H7 (cell line): ENCODE data around the gene FLYWCH1. TPM values are rescaled to one million over a fixed set of nuclear protein-coding genes. Genes with fewer than 3 reads are reported as not detected.
A peak's percentile ranks its signal among the peaks of the same experiment; 100 is the strongest.

ENCODE experiments used
- DNase-seq: peaks from one replicate; pipeline ENCODE4 v3.0.0; 2012
- H3K27me3 ChIP-seq: 2 replicates; pipeline ENCODE4 v1.6.0; 2011; ENCODE audit warnings: mild to moderate bottlenecking, low read length; ENCODE audit not compliant: control insufficient read depth, insufficient read depth
- H3K36me3 ChIP-seq: replicated peaks from 2 replicates; pipeline ENCODE4 v1.5.1; 2011; ENCODE audit warnings: low read length; ENCODE audit not compliant: control insufficient read depth, insufficient read depth
- H3K4me3 ChIP-seq: 2 replicates; pipeline ENCODE4 v1.5.1; 2011; ENCODE audit warnings: low read depth, mild to moderate bottlenecking, control low read depth, low read length, moderate library complexity; ENCODE audit not compliant: insufficient read depth
- total RNA-seq: library from RNA; depleted of rRNA; stranded (reverse); fragments of >200 nt; shearing (Covaris generic); gene quantifications from 2 replicates; pipeline ENCODE4 v1.2.3, GENCODE V29; 2014

FLYWCH1 gene
- total RNA-seq, 1 experiment from 2014 or later, result 22.7 TPM

- peak overlapping the region; percentile 89 for H3K4me3 ChIP-seq
- peaks cover 4% of the 10 kb centered on the region; the same call in 1 of the 2 replicates for H3K27me3 ChIP-seq
- DNase-seq, result no peak
- peaks cover 20% of the 10 kb centered on the region for H3K36me3 ChIP-seq
Observed at GRCh38 chr16:2970563-2970962, 58.8 kb downstream of the FLYWCH1 start.

DNA sequence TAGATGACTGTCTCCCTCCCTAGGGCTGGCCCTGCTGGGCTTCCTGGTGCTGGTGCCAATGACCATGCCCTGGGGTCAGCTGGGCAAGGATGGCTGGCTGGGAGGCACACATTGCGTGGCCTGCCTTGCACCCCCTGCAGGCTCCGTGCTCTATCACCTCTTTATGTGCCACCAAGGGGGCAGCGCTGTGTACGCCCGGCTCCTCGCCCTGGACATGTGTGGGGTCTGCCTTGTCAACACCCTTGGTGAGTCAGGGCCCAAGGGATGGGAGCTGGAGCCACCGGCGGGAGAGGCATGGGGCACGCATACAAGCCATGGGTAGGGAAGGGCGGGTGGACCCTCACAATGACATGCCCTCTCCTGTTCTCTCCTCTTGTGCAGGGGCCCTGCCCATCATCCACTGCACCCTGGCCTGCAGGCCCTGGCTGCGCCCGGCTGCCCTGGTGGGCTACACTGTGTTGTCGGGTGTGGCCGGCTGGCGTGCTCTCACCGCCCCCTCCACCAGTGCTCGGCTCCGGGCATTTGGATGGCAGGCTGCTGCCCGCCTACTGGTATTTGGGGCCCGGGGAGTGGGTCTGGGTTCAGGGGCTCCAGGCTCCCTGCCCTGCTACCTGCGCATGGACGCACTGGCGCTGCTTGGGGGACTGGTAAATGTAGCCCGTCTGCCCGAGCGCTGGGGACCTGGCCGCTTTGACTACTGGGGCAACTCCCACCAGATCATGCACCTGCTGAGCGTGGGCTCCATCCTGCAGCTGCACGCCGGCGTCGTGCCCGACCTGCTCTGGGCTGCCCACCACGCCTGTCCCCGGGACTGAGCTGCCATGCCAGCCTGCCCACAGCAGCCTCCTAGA lies 59.6 kb downstream of the FLYWCH1 start:
- DNase-seq, result no peak
- H3K4me3 ChIP-seq, result no peak overlapping the region
- peaks cover 25% of the 10 kb centered on the region for H3K36me3 ChIP-seq
- H3K27me3 ChIP-seq, result peaks cover 4% of the 10 kb centered on the region; the same call in 1 of the 2 replicates

DNA sequence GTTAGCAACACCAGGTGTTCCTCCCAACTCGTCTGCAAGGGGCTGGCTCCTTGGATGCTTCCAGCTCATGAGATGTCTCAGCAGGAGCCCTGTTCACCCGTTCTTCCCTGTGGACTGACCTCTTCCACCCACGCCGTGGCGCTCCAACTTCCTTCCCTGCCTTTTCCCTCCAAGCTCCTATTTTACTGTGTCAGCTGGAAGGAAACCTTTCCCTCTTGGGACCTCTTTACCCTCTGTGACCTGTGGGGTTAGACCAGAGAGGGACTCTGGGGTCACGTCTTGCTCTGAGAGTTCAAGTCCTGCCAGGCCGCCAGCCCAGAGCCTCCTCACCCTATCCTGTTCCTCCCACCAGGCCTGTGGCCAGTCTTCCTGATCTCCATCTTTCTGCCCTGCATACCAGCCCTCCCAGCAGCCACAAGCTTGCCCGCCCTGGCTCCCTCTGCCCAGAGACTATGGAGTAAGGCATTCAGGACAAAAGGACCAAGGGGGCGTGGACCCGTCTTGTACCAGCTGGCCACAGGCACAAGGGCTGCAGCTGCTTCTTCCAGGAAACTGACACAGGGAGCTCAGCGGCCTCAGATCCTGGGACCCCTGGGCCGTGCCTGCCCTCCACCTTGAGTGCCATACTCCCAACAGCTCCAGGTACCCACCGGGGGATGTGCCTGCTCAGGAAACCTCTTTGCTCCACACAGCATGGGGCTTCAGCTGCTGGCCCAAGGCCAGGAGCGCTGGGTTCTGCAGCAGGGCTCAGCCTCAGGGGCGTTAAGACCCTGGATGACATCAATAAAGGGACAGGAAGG lies 60.5 kb downstream of the FLYWCH1 start:
- no peak for DNase-seq
- H3K4me3 ChIP-seq, result no peak overlapping the region
- peaks cover 4% of the 10 kb centered on the region; the same call in 1 of the 2 replicates for H3K27me3 ChIP-seq
- peaks cover 30% of the 10 kb centered on the region for H3K36me3 ChIP-seq

DNA sequence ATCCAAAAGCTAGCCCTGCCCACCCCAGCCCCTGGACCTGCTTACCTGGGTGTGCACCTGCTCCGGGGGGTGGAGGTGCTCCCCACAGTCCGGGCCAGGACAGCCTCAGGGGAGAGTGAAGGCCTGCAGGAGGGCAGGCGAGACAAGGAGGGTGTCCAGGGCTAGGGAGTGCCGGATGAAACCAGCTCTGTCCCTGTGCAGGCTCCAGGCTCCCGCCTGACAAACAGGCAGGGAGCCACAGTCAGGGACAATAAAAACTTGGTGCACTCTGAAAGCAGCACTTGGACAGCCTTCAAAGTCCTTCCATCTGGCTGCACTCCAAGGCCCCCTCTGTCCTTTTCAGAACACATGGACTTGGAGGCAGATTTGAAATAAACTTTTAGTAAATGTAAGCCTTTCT lies 61.4 kb downstream of the FLYWCH1 start:
- no peak overlapping the region for H3K4me3 ChIP-seq
- H3K27me3 ChIP-seq, result 0 out of 2 replicates have a peak, but pooled peaks cover under 1% of the 10 kb centered on the region
- peaks cover 33% of the 10 kb centered on the region for H3K36me3 ChIP-seq
- no peak for DNase-seq

- Histone ChIP-seq H3K36me3 (peaks cover 35% of the 10 kb centered on the region), H3K27me3 (no peaks in the 10 kb centered on the region), H3K4me3 (no peak overlapping the region)
- no peak for DNase-seq
Observed at GRCh38 chr16:2973605-2974318, 62.0 kb downstream of the FLYWCH1 start.

GRCh38 chr16:2974319-2975056 lies 62.8 kb downstream of the FLYWCH1 start:
- DNase-seq, result no peak
- no peak overlapping the region for H3K4me3 ChIP-seq
- no peaks in the 10 kb centered on the region for H3K27me3 ChIP-seq
- peaks cover 36% of the 10 kb centered on the region for H3K36me3 ChIP-seq

GRCh38 chr16:2975161-2975795 lies 63.5 kb downstream of the FLYWCH1 start:
- Histone ChIP-seq H3K36me3 (peaks cover 36% of the 10 kb centered on the region), H3K27me3 (no peaks in the 10 kb centered on the region), H3K4me3 (no peak overlapping the region)
- DNase-seq, result no peak

GRCh38 chr16:2976201-2976600 lies 64.5 kb downstream of the FLYWCH1 start:
- Histone ChIP-seq H3K4me3 (no peak overlapping the region), H3K36me3 (peaks cover 36% of the 10 kb centered on the region), H3K27me3 (no peaks in the 10 kb centered on the region)
- DNase-seq, result no peak

DNA sequence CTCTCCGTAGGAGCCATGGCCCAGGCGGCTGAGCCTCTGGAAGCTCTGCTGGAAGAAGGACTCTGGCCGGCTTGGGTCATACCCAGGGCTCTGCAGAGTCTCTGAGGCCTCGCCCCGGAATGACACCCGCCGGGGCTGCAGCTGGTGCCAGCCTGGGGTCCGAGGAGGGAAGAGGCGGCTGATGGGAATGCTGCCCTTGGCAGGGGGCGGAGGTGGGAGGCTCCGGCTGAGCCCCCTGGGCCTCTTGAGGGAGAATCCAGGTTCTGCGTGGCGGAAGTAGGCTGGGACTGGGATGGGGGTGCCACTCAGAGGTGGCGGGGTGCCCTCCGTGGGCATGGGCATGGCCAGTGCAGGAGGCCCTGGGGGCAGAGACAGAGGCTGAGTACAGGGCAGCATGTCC lies 64.9 kb downstream of the FLYWCH1 start:
- Histone ChIP-seq H3K27me3 (no peaks in the 10 kb centered on the region), H3K36me3 (peaks cover 36% of the 10 kb centered on the region), H3K4me3 (no peak overlapping the region)
- no peak for DNase-seq

DNA sequence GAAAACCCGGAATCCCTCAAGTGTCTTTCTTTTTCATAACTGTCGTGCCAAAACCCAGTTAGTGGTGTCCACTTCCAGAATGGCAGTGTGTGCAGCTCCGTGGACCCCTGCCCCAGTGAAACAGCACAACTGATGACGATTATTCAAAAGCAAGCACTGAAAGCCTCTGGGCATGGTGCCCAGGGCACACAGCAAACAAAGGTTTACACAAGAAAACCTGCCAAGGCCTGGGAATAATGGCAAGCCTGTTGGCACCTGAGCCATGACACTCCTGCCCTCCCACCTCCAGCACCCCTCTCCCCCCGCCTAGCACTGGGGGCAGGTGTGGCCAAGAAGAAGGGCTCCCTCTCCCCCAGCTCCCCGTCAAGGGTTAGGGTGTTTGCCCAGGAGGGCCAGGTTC lies 65.7 kb downstream of the FLYWCH1 start:
- no peak overlapping the region for H3K4me3 ChIP-seq
- no peak for DNase-seq
- H3K27me3 ChIP-seq, result no peaks in the 10 kb centered on the region
- peaks cover 34% of the 10 kb centered on the region for H3K36me3 ChIP-seq

DNA sequence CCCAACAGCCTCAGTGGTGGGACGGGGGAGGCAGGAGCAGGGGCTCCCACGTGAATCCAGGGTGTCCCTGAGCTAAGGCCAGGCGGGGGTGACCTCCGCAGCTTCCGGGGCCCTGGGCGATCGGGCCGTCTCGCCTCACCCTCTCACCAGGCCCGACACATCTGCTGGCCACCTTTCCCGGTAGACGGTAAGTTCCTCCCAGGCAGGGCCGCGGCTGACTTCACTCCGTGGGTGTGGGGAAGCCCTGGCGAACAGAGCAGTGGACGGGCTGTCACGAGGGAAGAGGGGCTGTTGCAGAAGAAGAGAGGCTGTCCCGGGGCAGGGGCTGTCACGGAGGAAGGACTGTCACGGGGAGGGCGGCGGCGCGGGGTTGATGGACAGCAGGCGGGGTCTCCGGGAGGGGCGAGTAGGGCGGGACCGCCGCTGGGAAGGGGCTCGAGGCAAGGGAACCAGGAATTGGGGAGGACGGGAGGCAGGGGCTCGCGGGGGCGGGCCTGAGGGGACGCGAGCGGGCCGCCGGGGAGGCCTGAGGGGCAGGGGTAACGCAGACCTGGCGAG lies 68.0 kb downstream of the FLYWCH1 start:
- peak; percentile 95 for DNase-seq
- Histone ChIP-seq H3K4me3 (peak overlapping the region; percentile 94), H3K36me3 (peaks cover 19% of the 10 kb centered on the region), H3K27me3 (no peaks in the 10 kb centered on the region)

DNA sequence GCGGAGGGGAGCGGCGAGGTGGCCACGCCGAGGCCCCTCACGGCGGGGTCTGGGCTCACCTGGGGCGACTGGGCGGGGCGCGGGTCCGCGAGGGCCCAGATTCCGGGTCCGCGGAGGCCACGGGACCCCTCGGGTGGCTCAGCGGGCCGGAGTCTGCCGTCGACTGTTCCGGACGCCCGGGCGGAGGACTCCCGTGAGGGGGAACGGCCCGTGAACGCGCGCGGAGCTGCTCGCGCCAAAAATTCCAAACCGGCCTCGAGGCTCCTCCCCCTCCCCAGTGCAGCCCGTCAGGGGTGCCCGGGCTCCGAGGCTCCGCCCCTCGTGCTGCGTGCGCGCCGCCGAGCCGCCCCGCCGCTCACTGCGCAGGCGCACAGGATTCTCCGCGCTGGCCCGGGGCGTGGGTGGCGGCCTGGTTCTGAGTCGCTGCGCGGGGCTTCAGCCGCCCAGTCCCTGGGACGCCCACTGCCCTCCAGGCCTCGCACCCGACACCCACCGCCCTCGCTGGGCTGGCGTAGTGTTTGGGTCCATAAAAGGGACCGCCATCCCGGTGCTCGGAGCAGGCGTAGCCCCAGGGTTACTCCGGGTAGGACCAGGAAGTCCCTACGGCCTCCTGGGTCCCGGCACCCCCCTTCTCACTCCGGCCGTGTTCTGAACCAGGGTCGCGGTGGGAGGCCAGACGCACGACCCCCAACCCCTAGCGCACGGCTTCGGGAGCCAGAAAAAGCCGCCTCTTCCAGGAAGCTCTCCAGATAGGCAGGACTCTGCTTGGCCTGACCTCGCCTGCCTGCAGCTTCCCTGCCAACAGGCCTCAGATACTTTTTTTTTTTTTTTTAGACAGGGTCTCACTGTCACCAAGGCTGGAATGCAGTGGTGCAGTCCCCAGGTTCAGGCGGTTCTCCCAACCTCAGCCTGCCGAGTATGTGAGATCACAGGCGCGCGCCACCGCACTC lies 68.8 kb downstream of the FLYWCH1 start, which contains the start of gene PKMYT1:
TSS of gene PKMYT1 (minus strand) at position 220 of the 950 bp plus-strand sequence. CDS start 789 bp downstream, outside the sequence.
- peak; percentile 100 for DNase-seq
- H3K4me3 ChIP-seq, result peak within 1 kb of the TSS; percentile 94
- H3K36me3 ChIP-seq, result peaks cover 16% of the 10 kb centered on the region

More for the DNA sequence above, 68.8 kb downstream of the FLYWCH1 start, which contains the start of gene PKMYT1:
- H3K27me3 ChIP-seq, result no peaks in the 10 kb centered on the region
